Pulmonary artery endothelial cell (primary cell): ENCODE results near the gene ATP6V1B1. TPM values are rescaled to one million over a fixed set of nuclear protein-coding genes. Genes with fewer than 3 reads are reported as not detected.
"Not testable (repeated sequence)": the region's sequence is repeated elsewhere in the genome, so short reads cannot be mapped to it uniquely, and the experiment has no call there.

Source experiments
- DNase-seq: peaks from one replicate; pipeline ENCODE4 v3.0.0-alpha.2; 2011; ENCODE audit warnings: low read depth, low spot score
- total RNA-seq: library from RNA; depleted of rRNA; stranded (reverse); fragments of >200 nt; gene quantifications from 2 replicates; pipeline ENCODE4 v1.2.3, GENCODE V29; 2014

The ATP6V1B1 gene
- total RNA-seq, 1 donor from 2014 or later = not detected

- no peak for DNase-seq
Observed at GRCh38 chr2:71005271-71006202, 69.8 kb downstream of the ATP6V1B1 start.

GRCh38 chr2:71006323-71006722, 70.6 kb downstream of the ATP6V1B1 start:
- DNase-seq = no peak

- no peak for DNase-seq
Observed at GRCh38 chr2:71006955-71007799, 71.5 kb downstream of the ATP6V1B1 start.

GRCh38 chr2:71008342-71008741, 72.6 kb downstream of the ATP6V1B1 start:
- no peak for DNase-seq

- DNase-seq = not testable (repeated sequence)
Observed at GRCh38 chr2:71011786-71012185, 76.1 kb downstream of the ATP6V1B1 start.

Other genes with a start within 250 kb of the ATP6V1B1 start
- 2.6 and 4.6 TPM in 2 replicates for gene ADD2, start 167.7 kb upstream of the ATP6V1B1 start, total RNA-seq
- not detected in 2 replicates for gene FIGLA, start 145.3 kb upstream of the ATP6V1B1 start, total RNA-seq
- not detected in 2 replicates for gene CLEC4F, start 115.3 kb upstream of the ATP6V1B1 start, total RNA-seq
- not detected in 2 replicates for gene CD207, start 100.1 kb upstream of the ATP6V1B1 start, total RNA-seq
- gene VAX2, start 35.3 kb upstream of the ATP6V1B1 start, total RNA-seq = 0.26 and 0.35 TPM in 2 replicates
- gene ANKRD53, start 42.7 kb downstream of the ATP6V1B1 start, total RNA-seq = 0.14 and 0.20 TPM in 2 replicates
- gene TEX261, start 59.0 kb downstream of the ATP6V1B1 start, total RNA-seq = 28.6 and 54.1 TPM in 2 replicates
- 46.0 and 67.7 TPM in 2 replicates for gene NAGK, start 132.7 kb downstream of the ATP6V1B1 start, total RNA-seq
- 8.6 and 9.4 TPM in 2 replicates for gene MCEE, start 194.3 kb downstream of the ATP6V1B1 start, total RNA-seq
- gene MPHOSPH10, start 194.7 kb downstream of the ATP6V1B1 start, total RNA-seq = 20.4 and 24.3 TPM in 2 replicates